T-helper 17 cell (primary cell): ENCODE measurements around the gene MCC. TPM values are rescaled to one million over a fixed set of nuclear protein-coding genes. Genes with fewer than 3 reads are reported as not detected.

Experiments used
- ATAC-seq: fragments of 150-1000 bp; cut with Tn5 transposase; 2 replicates; pipeline ENCODE4 v1.10.0; 2021; ENCODE audit warnings: mild to moderate bottlenecking, moderate library complexity
- DNase-seq, 3 donors: peaks; one replicate each; pipeline versions ENCODE4 v3.0.0 to v3.0.0-alpha.2; 2020 to 2021
- H3K9me3 ChIP-seq: one replicate; pipeline ENCODE4 v1.7.0; 2013; ENCODE audit warnings: low read length, mild to moderate bottlenecking; ENCODE audit not compliant: control insufficient read depth, poor library complexity, severe bottlenecking
- H3K27ac Mint-ChIP-seq: one replicate; pipeline ENCODE4 v1.8.0; 2022; ENCODE audit warnings: mild to moderate bottlenecking, moderate library complexity, mixed read lengths
- H3K27me3 Mint-ChIP-seq: one replicate; pipeline ENCODE4 v1.8.0; 2022; ENCODE audit warnings: mixed read lengths
- H3K36me3 Mint-ChIP-seq: one replicate; pipeline ENCODE4 v1.8.0; 2022; ENCODE audit warnings: low read depth, mixed read lengths
- H3K4me1 Mint-ChIP-seq: one replicate; pipeline ENCODE4 v1.8.0; 2022; ENCODE audit warnings: mild to moderate bottlenecking, mixed read lengths
- H3K4me3 Mint-ChIP-seq: one replicate; pipeline ENCODE4 v1.8.0; 2022; ENCODE audit warnings: mild to moderate bottlenecking, moderate library complexity, mixed read lengths
- total RNA-seq, 4 donors: library from RNA in 2 of 4; stranded (reverse) in 2 of 4; gene quantifications; one replicate each; pipeline ENCODE4 v1.2.3 and lab custom pipeline; 2022 to 2026

MCC gene
- total RNA-seq (1 to 10 TPM; 2.2 to 4.4 TPM), total RNA-seq (lab: John Stamatoyannopoulos, UW) (11.0 to 13.7 reads per million in 2 donors)

DNA sequence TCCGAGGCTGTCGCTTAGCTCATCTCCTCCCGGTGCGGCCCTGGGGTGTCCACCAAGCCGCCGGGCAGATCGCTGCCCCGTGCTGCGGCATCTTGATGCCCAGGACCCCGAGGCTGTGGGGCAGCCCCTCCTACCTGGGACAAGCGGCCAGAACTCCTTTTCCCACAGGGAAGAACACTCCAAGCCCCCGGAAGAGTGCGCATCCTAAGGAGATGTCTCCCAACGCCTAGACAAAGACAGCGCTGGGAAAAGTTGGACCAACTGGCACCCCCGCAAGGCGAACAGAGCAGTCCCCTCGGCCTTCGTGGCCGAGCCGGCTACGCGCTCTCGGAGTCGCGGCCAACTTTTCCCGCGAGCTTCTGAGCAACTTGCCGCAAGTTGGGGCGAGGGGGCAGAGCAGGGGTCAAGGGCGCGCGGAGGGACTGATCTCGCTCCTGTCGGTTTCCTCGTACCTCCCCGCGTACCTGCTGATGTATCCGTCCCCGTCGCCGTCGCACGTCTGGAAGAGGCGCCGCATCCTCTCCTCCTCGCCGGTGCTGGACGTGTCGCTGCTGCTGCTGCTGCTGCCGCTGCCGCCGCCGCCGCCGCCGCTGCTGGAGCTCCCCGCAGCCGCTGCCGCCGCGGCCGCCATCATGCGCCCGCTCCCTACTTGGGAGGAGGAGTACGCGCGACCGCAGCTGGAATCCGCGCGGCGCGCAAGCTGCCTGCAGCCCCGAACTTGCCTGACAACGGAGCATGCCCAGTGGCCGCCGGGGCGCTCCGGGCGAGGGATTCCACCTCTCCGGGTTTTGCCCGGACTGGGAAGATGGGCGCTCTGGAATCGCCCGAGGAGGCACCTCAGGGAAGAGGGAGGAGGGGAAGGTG, at the start of gene MCC:
Gene MCC, minus strand, starts transcription at position 673 of the 864 bp plus-strand sequence.
- DNase-seq = peak; percentile 13 to 20 (median 20)
- H3K27ac Mint-ChIP-seq = no peak within 1 kb of the TSS
- peak within 1 kb of the TSS; percentile 92 for H3K4me3 Mint-ChIP-seq

DNA sequence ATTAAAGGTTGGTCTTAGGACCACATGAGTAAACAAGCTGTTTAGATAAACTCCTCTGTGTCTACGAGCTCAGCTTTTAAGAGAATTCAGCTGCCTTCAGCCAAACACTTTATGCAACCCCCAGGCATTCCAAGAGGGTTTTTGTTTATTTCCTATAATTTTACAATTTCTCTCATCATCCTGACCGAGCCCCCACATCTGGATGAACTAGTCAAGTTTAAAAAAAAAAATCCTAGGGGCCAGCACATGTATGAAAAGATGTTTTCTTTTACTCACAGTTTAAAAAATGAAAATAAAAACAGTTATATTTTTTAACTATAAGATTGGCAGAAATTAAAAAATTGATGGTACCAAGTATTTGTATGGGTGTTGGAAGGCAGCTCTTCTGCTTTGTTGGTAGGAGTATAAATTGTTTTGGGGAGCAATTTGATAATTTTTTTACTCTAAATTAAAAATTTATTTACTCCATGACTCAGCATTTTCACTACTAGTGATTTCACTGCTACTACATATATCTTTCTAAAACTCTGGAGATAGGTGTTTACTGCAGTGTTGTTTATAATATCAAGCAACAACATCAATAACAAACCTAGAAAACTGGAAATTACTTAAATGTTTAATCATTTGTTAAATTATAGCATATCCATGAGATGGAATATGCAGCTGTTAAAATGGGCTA, 43.4 kb upstream of the MCC start:
- DNase-seq = no peak
- H3K36me3 Mint-ChIP-seq = peaks cover 2% of the 10 kb centered on the region
- H3K27me3 Mint-ChIP-seq = no peaks in the 10 kb centered on the region
- ATAC-seq = no peak
- H3K4me3 Mint-ChIP-seq = no peak overlapping the region
- peaks cover 3% of the 10 kb centered on the region for H3K9me3 ChIP-seq
- peaks cover 5% of the 10 kb centered on the region for H3K4me1 Mint-ChIP-seq
- H3K27ac Mint-ChIP-seq = no peak overlapping the region

More for the DNA sequence above, at the start of gene MCC:
- H3K4me1 Mint-ChIP-seq = peaks cover 13% of the 10 kb centered on the region
- ATAC-seq = peak; percentile 68
- H3K9me3 ChIP-seq = peaks cover 7% of the 10 kb centered on the region
- H3K27me3 Mint-ChIP-seq = peaks cover 49% of the 10 kb centered on the region
- peaks cover 2% of the 10 kb centered on the region for H3K36me3 Mint-ChIP-seq

DNA sequence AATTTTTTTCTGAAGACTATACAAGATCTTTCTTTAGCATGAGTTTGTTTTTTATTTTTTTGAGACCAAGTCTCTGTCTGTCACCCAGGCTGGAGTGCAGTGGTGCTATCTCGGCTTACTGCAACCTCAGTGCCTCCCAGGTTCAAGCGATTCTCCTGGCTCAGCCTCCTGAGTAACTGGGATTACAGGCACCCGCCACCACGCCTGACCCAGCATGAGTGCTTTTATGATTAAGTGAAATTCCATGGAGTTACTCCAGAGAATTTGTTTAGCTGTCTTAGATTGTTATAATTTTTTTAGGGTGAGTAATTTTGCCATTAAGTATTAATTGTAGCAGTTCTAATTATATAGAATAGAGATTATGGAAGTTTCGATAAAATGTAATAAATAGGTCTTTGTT, 39.5 kb upstream of the MCC start:
- ATAC-seq = no peak
- Mint-ChIP-seq H3K36me3 (peaks cover 2% of the 10 kb centered on the region), H3K27me3 (no peaks in the 10 kb centered on the region), H3K27ac (no peak overlapping the region), H3K4me3 (no peak overlapping the region), H3K4me1 (peaks cover 16% of the 10 kb centered on the region)
- peaks cover 3% of the 10 kb centered on the region for H3K9me3 ChIP-seq
- no peak for DNase-seq

DNA sequence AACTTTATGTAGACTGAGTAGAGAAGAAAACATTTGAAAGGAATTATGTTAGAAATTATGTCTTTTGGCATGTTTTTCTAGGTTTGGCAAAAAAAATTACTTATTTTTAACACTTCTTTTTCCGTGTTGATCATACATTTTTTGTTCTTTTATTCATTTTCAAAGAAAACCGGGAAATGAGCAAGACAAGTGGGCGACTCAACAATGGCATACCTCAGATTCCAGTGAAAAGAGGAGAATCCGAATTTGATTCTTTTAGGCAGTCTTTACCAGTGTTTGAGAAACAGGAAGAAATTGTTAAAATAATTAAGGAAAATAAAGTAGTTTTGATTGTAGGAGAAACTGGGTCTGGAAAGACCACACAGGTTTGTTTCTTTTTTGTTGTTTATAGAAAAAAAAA, 38.2 kb upstream of the MCC start:
- Mint-ChIP-seq H3K27me3 (no peaks in the 10 kb centered on the region), H3K4me1 (peaks cover 17% of the 10 kb centered on the region), H3K27ac (no peak overlapping the region), H3K4me3 (no peak overlapping the region), H3K36me3 (peaks cover 2% of the 10 kb centered on the region)
- DNase-seq (no peak), ATAC-seq (no peak)
- peaks cover under 1% of the 10 kb centered on the region for H3K9me3 ChIP-seq

DNA sequence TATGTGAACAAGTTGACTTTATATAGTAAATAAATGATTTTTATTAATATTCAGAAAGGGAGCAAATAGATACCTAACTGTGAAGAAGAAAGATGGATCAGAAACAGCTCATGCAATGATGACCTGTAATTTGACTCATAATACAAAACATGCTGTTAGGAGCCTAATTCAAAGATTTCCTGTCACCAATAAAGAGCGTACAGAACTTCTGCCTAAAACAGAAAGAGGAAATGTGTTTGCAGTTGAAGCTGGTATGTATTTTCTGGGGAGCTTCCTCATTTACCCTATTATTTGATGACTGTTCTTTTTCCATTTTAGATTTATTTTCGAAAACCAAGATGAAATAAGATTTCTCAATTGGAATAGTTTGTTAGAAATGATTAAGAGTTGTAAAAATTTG, 36.7 kb upstream of the MCC start:
- H3K9me3 ChIP-seq = no peaks in the 10 kb centered on the region
- peaks cover 22% of the 10 kb centered on the region for H3K4me1 Mint-ChIP-seq
- DNase-seq (no peak), ATAC-seq (peak; percentile 70)
- peak overlapping the region; percentile 43 for H3K4me3 Mint-ChIP-seq
- H3K27ac Mint-ChIP-seq = no peak overlapping the region
- no peaks in the 10 kb centered on the region for H3K36me3 Mint-ChIP-seq
- no peaks in the 10 kb centered on the region for H3K27me3 Mint-ChIP-seq

DNA sequence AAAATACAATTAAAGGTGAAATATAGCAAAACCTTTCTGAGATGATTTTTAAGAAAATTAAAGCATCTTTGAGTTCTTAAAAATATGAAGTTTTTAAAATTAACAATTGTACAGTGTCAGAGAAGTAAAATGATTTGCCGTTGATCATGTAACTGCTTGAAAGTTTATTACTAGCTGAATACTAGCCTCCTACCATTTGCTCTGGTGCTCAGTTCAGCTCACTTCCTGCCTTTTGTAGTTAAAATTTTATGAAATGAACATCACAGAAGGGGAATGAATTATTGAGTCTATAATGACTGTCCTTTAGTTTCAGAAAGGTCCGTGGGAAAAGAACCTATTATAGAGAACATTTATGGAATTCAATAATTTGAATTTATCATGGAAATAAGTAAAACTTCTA, 34.9 kb upstream of the MCC start:
- Mint-ChIP-seq H3K4me3 (peak overlapping the region; percentile 60), H3K27me3 (no peaks in the 10 kb centered on the region), H3K4me1 (peaks cover 24% of the 10 kb centered on the region), H3K27ac (no peak overlapping the region), H3K36me3 (no peaks in the 10 kb centered on the region)
- DNase-seq (no peak), ATAC-seq (peak; percentile 49)
- no peaks in the 10 kb centered on the region for H3K9me3 ChIP-seq

DNA sequence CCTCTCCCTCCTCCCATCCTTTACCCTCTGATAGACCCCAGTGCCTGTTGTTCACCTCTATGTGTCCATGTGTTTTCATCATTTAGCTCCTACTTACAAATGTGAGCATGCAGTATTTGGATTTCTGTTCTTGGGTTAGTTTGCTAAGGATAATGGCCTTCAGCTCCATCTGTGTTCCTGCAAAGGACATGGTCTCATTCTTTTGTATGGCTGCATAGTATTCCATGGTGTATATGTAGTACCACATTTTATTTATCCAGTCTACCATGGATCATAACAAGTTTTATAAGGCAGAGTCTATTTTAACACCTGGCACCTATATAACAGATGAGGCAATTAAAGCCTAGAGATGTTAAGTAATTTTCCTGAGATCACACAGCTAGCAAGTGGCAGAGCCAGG, 32.6 kb upstream of the MCC start:
- Mint-ChIP-seq H3K4me3 (peak overlapping the region; percentile 52), H3K4me1 (peaks cover 30% of the 10 kb centered on the region)
- H3K9me3 ChIP-seq = no peaks in the 10 kb centered on the region

DNA sequence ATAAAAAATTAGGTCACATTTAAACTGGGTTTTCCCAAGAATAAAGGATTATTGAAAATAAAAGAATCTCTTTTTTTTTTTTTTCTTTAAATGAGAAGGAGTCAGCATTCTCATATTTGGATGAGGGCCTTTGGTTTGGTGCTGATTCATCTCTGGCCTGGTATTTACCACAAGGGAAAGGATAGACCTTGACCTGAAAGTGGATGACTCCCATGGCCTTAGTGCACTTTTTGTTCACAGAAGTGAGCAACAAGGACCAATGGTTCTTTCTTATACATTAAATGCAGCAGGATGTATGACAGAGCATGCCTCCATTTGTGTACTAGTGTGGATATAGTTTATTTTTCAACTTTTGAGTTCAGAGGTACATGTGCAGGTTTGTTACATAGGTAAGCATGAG, 32.2 kb upstream of the MCC start:
- DNase-seq (no peak), ATAC-seq (no peak)
- peak overlapping the region; percentile 67 for H3K27ac Mint-ChIP-seq
- H3K36me3 Mint-ChIP-seq = no peaks in the 10 kb centered on the region
- peaks cover 34% of the 10 kb centered on the region for H3K4me1 Mint-ChIP-seq
- H3K27me3 Mint-ChIP-seq = no peaks in the 10 kb centered on the region
- H3K9me3 ChIP-seq = no peaks in the 10 kb centered on the region
- H3K4me3 Mint-ChIP-seq = no peak overlapping the region

More for the DNA sequence above, 32.6 kb upstream of the MCC start:
- H3K27ac Mint-ChIP-seq = no peak overlapping the region
- no peaks in the 10 kb centered on the region for H3K27me3 Mint-ChIP-seq
- no peak for DNase-seq
- H3K36me3 Mint-ChIP-seq = no peaks in the 10 kb centered on the region
- no peak for ATAC-seq

DNA sequence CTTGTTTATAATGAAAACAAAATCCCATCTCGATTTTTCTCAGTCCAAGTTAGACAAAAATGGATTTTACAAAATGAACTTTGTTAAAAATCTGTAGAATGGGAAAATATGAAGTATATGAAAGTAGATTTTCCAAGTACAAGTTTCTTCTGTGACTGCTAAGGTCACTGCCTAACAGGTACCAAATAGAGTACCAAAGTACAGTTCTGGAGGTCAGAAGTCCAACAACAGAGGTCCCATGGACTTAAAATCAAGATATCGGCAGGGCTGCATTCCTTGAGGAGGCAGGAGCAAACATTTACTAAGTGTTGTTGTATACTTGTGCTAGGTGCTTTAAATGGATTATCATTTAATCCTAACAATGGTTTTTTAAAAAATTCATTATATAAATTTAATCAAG, 31.2 kb upstream of the MCC start:
- Mint-ChIP-seq H3K27ac (no peak overlapping the region), H3K4me1 (peaks cover 35% of the 10 kb centered on the region), H3K36me3 (no peaks in the 10 kb centered on the region), H3K4me3 (no peak overlapping the region), H3K27me3 (no peaks in the 10 kb centered on the region)
- no peaks in the 10 kb centered on the region for H3K9me3 ChIP-seq
- DNase-seq (no peak), ATAC-seq (no peak)

DNA sequence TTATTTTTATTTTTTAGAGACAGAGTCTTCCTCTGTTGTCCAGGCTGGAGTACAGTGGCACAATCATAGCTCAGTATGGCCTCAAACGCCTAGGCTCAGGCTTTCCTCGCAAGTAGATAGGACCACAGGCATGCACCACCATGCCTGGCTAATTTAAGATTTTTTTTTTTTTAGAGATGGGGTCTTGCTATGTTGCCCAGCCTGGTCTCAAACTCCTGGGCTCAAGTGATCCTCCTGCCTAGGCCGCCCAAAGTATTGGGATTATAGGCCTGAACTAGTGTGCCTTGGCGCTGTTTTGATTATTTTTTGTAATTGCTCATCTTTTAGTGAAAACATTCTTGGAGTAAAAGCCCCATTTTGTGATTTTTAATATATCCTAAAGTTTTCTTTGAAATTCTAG, 30.6 kb upstream of the MCC start:
- no peaks in the 10 kb centered on the region for H3K27me3 Mint-ChIP-seq
- H3K4me1 Mint-ChIP-seq = peaks cover 36% of the 10 kb centered on the region
- no peak for ATAC-seq
- H3K9me3 ChIP-seq = no peaks in the 10 kb centered on the region
- DNase-seq = no peak
- no peak overlapping the region for H3K27ac Mint-ChIP-seq
- no peaks in the 10 kb centered on the region for H3K36me3 Mint-ChIP-seq
- H3K4me3 Mint-ChIP-seq = no peak overlapping the region

DNA sequence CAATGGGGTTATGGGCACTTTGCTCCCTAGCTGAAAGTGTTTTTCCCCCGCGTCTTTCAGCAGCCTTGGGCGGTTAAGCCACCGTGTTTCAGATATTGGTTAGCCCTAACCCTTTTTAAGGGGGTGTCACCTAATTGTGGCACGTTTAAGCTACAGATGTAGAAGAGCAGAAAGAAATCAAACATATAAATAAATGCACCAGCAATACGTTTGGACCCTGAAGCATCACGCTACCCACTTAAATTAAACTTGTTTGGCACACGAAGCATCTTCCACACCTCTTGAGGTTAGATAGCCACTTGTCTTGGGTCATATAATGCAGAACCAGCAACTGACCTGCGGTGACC, 26.0 kb upstream of the MCC start:
- Mint-ChIP-seq H3K27ac (peak overlapping the region; percentile 91), H3K4me3 (peak overlapping the region; percentile 95), H3K36me3 (no peaks in the 10 kb centered on the region), H3K27me3 (peaks cover 13% of the 10 kb centered on the region), H3K4me1 (peaks cover 24% of the 10 kb centered on the region)
- ATAC-seq (no peak), DNase-seq (no peak)
- no peaks in the 10 kb centered on the region for H3K9me3 ChIP-seq

DNA sequence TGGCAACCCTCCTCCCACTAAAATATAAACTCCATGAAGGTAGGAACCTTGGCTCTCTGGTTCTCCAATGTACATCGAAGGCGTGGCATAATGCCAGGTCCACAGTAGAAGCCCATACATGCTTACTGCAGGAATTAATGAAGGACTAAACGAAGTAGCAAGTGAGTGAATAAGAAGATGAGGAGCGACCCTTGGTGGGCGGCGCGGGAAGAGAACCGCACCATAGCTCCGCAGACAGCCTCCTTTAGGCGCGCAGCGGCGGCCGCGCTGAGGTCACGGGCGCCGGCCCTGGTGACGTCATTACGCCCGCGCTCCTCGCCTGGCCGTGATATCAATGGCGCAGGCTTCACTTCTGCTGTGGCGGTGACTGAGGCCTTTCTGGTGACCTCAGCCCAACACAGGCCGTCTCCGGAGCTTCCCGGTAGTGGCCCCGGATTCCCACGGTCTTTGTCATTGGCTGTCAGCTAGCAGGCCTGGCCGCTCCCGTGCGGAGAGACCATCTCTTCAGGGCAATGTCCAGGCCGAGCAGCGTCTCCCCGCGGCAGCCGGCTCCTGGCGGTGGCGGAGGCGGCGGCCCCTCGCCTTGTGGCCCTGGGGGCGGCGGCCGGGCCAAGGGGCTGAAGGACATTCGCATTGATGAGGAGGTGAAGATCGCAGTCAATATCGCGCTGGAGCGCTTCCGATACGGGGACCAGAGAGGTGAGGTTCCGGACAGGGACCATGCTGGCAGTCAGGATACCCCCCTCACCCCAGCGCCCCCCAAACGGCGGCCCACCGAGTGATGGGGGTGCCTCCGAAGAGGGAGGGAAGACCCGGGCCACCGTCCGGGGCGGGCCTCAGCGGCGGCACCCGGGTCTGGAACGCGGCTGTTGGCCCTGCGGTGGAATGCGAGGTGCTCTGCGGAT, 25.4 kb upstream of the MCC start, which contains the start of gene YTHDC2:
Gene YTHDC2, plus strand, starts transcription at position 311 of the 905 bp plus-strand sequence. Its CDS starts 202 bp downstream, at position 513.
- H3K4me1 Mint-ChIP-seq = peaks cover 24% of the 10 kb centered on the region
- peak; percentile 75 to 83 (median 78) for DNase-seq
- H3K4me3 Mint-ChIP-seq = peak within 1 kb of the TSS; percentile 95

DNA sequence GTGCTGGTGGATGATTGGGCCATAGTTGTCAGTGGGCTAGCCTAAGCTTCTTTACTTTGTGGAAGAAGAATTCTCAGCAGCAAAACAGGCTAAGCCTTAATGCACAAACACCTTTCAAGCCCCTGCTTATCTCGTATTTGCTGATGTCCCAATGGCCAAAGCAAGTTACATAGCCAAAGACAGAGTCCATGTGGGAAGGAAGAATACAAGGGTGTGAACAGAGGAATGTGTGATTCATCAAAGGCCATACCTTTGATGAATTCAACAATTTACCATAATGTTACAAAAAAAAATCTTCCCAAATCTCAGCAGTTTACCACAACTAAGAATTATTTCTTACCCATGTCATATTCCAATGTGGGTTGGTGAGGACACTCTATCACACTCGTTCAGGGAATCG, 24.1 kb upstream of the MCC start:
- H3K27ac Mint-ChIP-seq = no peak overlapping the region
- H3K9me3 ChIP-seq = no peaks in the 10 kb centered on the region
- H3K36me3 Mint-ChIP-seq = peaks cover 3% of the 10 kb centered on the region
- H3K27me3 Mint-ChIP-seq = peaks cover 29% of the 10 kb centered on the region
- H3K4me1 Mint-ChIP-seq = peaks cover 25% of the 10 kb centered on the region
- ATAC-seq = no peak
- no peak overlapping the region for H3K4me3 Mint-ChIP-seq
- DNase-seq = no peak

More for the DNA sequence above, 25.4 kb upstream of the MCC start, which contains the start of gene YTHDC2:
- H3K9me3 ChIP-seq = no peaks in the 10 kb centered on the region
- Mint-ChIP-seq H3K36me3 (no peaks in the 10 kb centered on the region), H3K27me3 (peaks cover 17% of the 10 kb centered on the region), H3K27ac (peak within 1 kb of the TSS; percentile 91)
- peak; percentile 96 for ATAC-seq
